Activated CD4-positive, alpha-beta T cell treated with anti-CD3 and anti-CD28 coated beads, Interleukin-2, amount 10 ng/mL, durations not matched to agents 7 days and 5 days (primary cell): ENCODE data around the gene SPNS2. TPM values are rescaled to one million over a fixed set of nuclear protein-coding genes. Genes with fewer than 3 reads are reported as not detected.

Experiments
- CTCF ChIA-PET: fragments of 350-600 bp; sonication (Branson Sonifier 250); formaldehyde crosslinking; loops from one replicate; lab custom pipeline; 2021; ENCODE audit warnings: antibody characterized with exemption; lab: Charles Lee
- POLR2A ChIA-PET: fragments of 350-600 bp; sonication (Branson Sonifier 250); formaldehyde crosslinking; loops from one replicate; lab custom pipeline; 2021; ENCODE audit warnings: antibody characterized with exemption; lab: Charles Lee
- DNase-seq: peaks from one replicate; pipeline ENCODE4 v3.0.0-alpha.2; 2020
- H3K27ac Mint-ChIP-seq: one replicate; pipeline ENCODE4 v1.8.0; 2021; ENCODE audit warnings: mild to moderate bottlenecking, moderate library complexity, mixed read lengths
- H3K27me3 Mint-ChIP-seq: one replicate; pipeline ENCODE4 v1.8.0; 2021; ENCODE audit warnings: mixed read lengths
- H3K36me3 Mint-ChIP-seq: one replicate; pipeline ENCODE4 v1.8.0; 2021; ENCODE audit warnings: low read depth, mixed read lengths
- H3K4me1 Mint-ChIP-seq: one replicate; pipeline ENCODE4 v1.8.0; 2021; ENCODE audit warnings: mixed read lengths
- H3K4me3 Mint-ChIP-seq: one replicate; pipeline ENCODE4 v1.8.0; 2021; ENCODE audit warnings: mild to moderate bottlenecking, moderate library complexity, mixed read lengths
- H3K9me3 Mint-ChIP-seq: one replicate; pipeline ENCODE4 v1.8.0; 2021; ENCODE audit warnings: mixed read lengths
- total RNA-seq, 2 experiments: library from RNA; stranded (reverse); gene quantifications; one replicate each; pipeline ENCODE4 v1.2.3, GENCODE V29; 2021

SPNS2 gene
- total RNA-seq, 2 experiments from 2014 or later: 0.25 to 0.29 TPM

GRCh38 chr17:4510618-4510941 is 11.9 kb downstream of the SPNS2 start:
- ChIA-PET POLR2A (no interaction called here), CTCF (interaction anchor here (1.0 to 1.6 kb wide), 2 partner anchors 14 to 150 kb away, joined by 3 to 6 read pairs; no protein-coding TSS in a partner anchor)
- peaks cover 24% of the 10 kb centered on the region for H3K4me1 Mint-ChIP-seq
- no peaks in the 10 kb centered on the region for H3K36me3 Mint-ChIP-seq
- DNase-seq: no peak
- H3K9me3 Mint-ChIP-seq: no peaks in the 10 kb centered on the region
- H3K27me3 Mint-ChIP-seq: no peaks in the 10 kb centered on the region
- no peak overlapping the region for H3K4me3 Mint-ChIP-seq
- no peak overlapping the region for H3K27ac Mint-ChIP-seq

GRCh38 chr17:4511199-4511932 is 12.7 kb downstream of the SPNS2 start:
- no peak overlapping the region for H3K27ac Mint-ChIP-seq
- CTCF ChIA-PET: no interaction called here
- H3K4me1 Mint-ChIP-seq: peaks cover 24% of the 10 kb centered on the region
- H3K27me3 Mint-ChIP-seq: no peaks in the 10 kb centered on the region
- POLR2A ChIA-PET: no interaction called here
- no peak overlapping the region for H3K4me3 Mint-ChIP-seq
- H3K36me3 Mint-ChIP-seq: no peaks in the 10 kb centered on the region
- no peak for DNase-seq
- no peaks in the 10 kb centered on the region for H3K9me3 Mint-ChIP-seq

GRCh38 chr17:4512156-4513112 is 13.8 kb downstream of the SPNS2 start:
- POLR2A ChIA-PET: no interaction called here
- no peaks in the 10 kb centered on the region for H3K9me3 Mint-ChIP-seq
- no peaks in the 10 kb centered on the region for H3K36me3 Mint-ChIP-seq
- H3K27ac Mint-ChIP-seq: no peak overlapping the region
- CTCF ChIA-PET: no interaction called here
- H3K4me3 Mint-ChIP-seq: no peak overlapping the region
- DNase-seq: no peak
- H3K27me3 Mint-ChIP-seq: no peaks in the 10 kb centered on the region
- H3K4me1 Mint-ChIP-seq: peaks cover 24% of the 10 kb centered on the region

GRCh38 chr17:4513113-4514032 is 14.7 kb downstream of the SPNS2 start:
- DNase-seq: no peak
- Mint-ChIP-seq H3K27ac (no peak overlapping the region), H3K36me3 (no peaks in the 10 kb centered on the region), H3K27me3 (no peaks in the 10 kb centered on the region), H3K4me3 (no peak overlapping the region), H3K9me3 (no peaks in the 10 kb centered on the region), H3K4me1 (peaks cover 25% of the 10 kb centered on the region)
- ChIA-PET POLR2A (no interaction called here), CTCF (no interaction called here)

GRCh38 chr17:4514206-4514605 is 15.5 kb downstream of the SPNS2 start:
- Mint-ChIP-seq H3K4me3 (no peak overlapping the region), H3K36me3 (no peaks in the 10 kb centered on the region), H3K4me1 (peaks cover 18% of the 10 kb centered on the region), H3K9me3 (no peaks in the 10 kb centered on the region), H3K27ac (no peak overlapping the region), H3K27me3 (no peaks in the 10 kb centered on the region)
- DNase-seq: no peak
- POLR2A ChIA-PET: no interaction called here
- CTCF ChIA-PET: interaction anchor here (0.6 kb wide), 1 partner anchor 8 kb away, joined by 3 read pairs; no protein-coding TSS in a partner anchor

GRCh38 chr17:4514779-4515178 is 16.1 kb downstream of the SPNS2 start:
- no peaks in the 10 kb centered on the region for H3K9me3 Mint-ChIP-seq
- H3K27ac Mint-ChIP-seq: no peak overlapping the region
- ChIA-PET POLR2A (no interaction called here), CTCF (interaction anchor here (0.6 kb wide), 1 partner anchor 9 kb away, joined by 3 read pairs; no protein-coding TSS in a partner anchor)
- H3K4me1 Mint-ChIP-seq: peaks cover 12% of the 10 kb centered on the region
- H3K36me3 Mint-ChIP-seq: no peaks in the 10 kb centered on the region
- H3K27me3 Mint-ChIP-seq: no peaks in the 10 kb centered on the region
- H3K4me3 Mint-ChIP-seq: no peak overlapping the region
- no peak for DNase-seq

- ChIA-PET CTCF (no interaction called here), POLR2A (no interaction called here)
- no peak for DNase-seq
- H3K27ac Mint-ChIP-seq: no peak overlapping the region
- peaks cover 8% of the 10 kb centered on the region for H3K4me1 Mint-ChIP-seq
- no peaks in the 10 kb centered on the region for H3K36me3 Mint-ChIP-seq
- H3K9me3 Mint-ChIP-seq: no peaks in the 10 kb centered on the region
- no peak overlapping the region for H3K4me3 Mint-ChIP-seq
- no peaks in the 10 kb centered on the region for H3K27me3 Mint-ChIP-seq
Measured at GRCh38 chr17:4515501-4515900, 16.8 kb downstream of the SPNS2 start.

GRCh38 chr17:4516735-4517134 is 18.1 kb downstream of the SPNS2 start:
- peaks cover 4% of the 10 kb centered on the region for H3K4me1 Mint-ChIP-seq
- DNase-seq: no peak
- CTCF ChIA-PET: interaction anchor here (0.8 to 1.1 kb wide), 2 partner anchors 41 to 99 kb away, joined by 3 read pairs; no protein-coding TSS in a partner anchor

GRCh38 chr17:4518901-4519300 is 20.2 kb downstream of the SPNS2 start:
- H3K36me3 Mint-ChIP-seq: no peaks in the 10 kb centered on the region
- POLR2A ChIA-PET: no interaction called here

More at GRCh38 chr17:4516735-4517134, 18.1 kb downstream of the SPNS2 start:
- no peaks in the 10 kb centered on the region for H3K9me3 Mint-ChIP-seq
- no peaks in the 10 kb centered on the region for H3K27me3 Mint-ChIP-seq
- no peak overlapping the region for H3K4me3 Mint-ChIP-seq
- H3K36me3 Mint-ChIP-seq: no peaks in the 10 kb centered on the region
- no peak overlapping the region for H3K27ac Mint-ChIP-seq
- POLR2A ChIA-PET: no interaction called here

GRCh38 chr17:4519361-4519788 is 20.7 kb downstream of the SPNS2 start:
- Mint-ChIP-seq H3K27me3 (no peaks in the 10 kb centered on the region), H3K4me1 (peaks cover 4% of the 10 kb centered on the region), H3K4me3 (no peak overlapping the region), H3K27ac (no peak overlapping the region), H3K9me3 (no peaks in the 10 kb centered on the region), H3K36me3 (no peaks in the 10 kb centered on the region)
- ChIA-PET POLR2A (no interaction called here), CTCF (no interaction called here)
- no peak for DNase-seq

More at GRCh38 chr17:4518901-4519300, 20.2 kb downstream of the SPNS2 start:
- H3K4me1 Mint-ChIP-seq: peaks cover 4% of the 10 kb centered on the region
- no peaks in the 10 kb centered on the region for H3K9me3 Mint-ChIP-seq
- no peak overlapping the region for H3K4me3 Mint-ChIP-seq
- no peak for DNase-seq
- no peaks in the 10 kb centered on the region for H3K27me3 Mint-ChIP-seq
- H3K27ac Mint-ChIP-seq: no peak overlapping the region
- CTCF ChIA-PET: no interaction called here

GRCh38 chr17:4520060-4520893 is 21.6 kb downstream of the SPNS2 start:
- no peak overlapping the region for H3K27ac Mint-ChIP-seq
- CTCF ChIA-PET: no interaction called here
- no peak for DNase-seq
- POLR2A ChIA-PET: no interaction called here
- H3K4me1 Mint-ChIP-seq: peaks cover 4% of the 10 kb centered on the region
- H3K36me3 Mint-ChIP-seq: no peaks in the 10 kb centered on the region
- no peak overlapping the region for H3K4me3 Mint-ChIP-seq
- no peaks in the 10 kb centered on the region for H3K9me3 Mint-ChIP-seq
- H3K27me3 Mint-ChIP-seq: no peaks in the 10 kb centered on the region
